H1 (cell line): Measurements from ENCODE around the gene SLC30A5.

Experiments
- ATF2 ChIP-seq: IDR thresholded peaks from 2 replicates; pipeline ENCODE4 v1.6.1; 2012; ENCODE audit warnings: low read length, inconsistent platforms
- CEBPB ChIP-seq: IDR thresholded peaks from 2 replicates; pipeline ENCODE4 v1.6.1; 2012; ENCODE audit warnings: low read depth, low read length
- CTCF ChIP-seq, 3 experiments: IDR thresholded peaks; 1 replicate in 2 of 3; 2 replicates in 1 of 3; pipeline versions ENCODE4 v1.5.1 to v1.6.1; 2011; ENCODE audit warnings: low read length in 3 of 3, mild to moderate bottlenecking in 3 of 3, inconsistent platforms in 2 of 3, low read depth in 1 of 3, moderate library complexity in 1 of 3; ENCODE audit not compliant: insufficient read depth in 1 of 3; ENCODE audit errors: control extremely low read depth in 1 of 3
- EZH2 ChIP-seq: fragments of 200-600 bp; sonication (generic); IDR thresholded peaks from 2 replicates; pipeline ENCODE4 v1.7.1; 2012; ENCODE audit warnings: low read depth, mild to moderate bottlenecking, moderate library complexity, low read length, inconsistent platforms; ENCODE audit not compliant: severe bottlenecking
- FOSL1 ChIP-seq: IDR thresholded peaks from 2 replicates; pipeline ENCODE4 v1.6.1; 2011; ENCODE audit warnings: mild to moderate bottlenecking, low read depth, low read length, moderate library complexity; ENCODE audit not compliant: insufficient read depth
- NRF1 ChIP-seq: IDR thresholded peaks from 2 replicates; pipeline ENCODE4 v1.6.1; 2011; ENCODE audit warnings: mild to moderate bottlenecking, low read depth, low read length, improper control_type of control experiment
- POLR2A ChIP-seq, 2 experiments: IDR thresholded peaks; 1 replicate in 1 of 2; 2 replicates in 1 of 2; pipeline ENCODE4 v1.6.1; 2011; ENCODE audit warnings: low read depth in 2 of 2, low read length in 2 of 2, mild to moderate bottlenecking in 2 of 2; ENCODE audit errors: control extremely low read depth in 1 of 2
- POLR2AphosphoS5 ChIP-seq: IDR thresholded peaks from 2 replicates; pipeline ENCODE4 v1.6.1; 2011; ENCODE audit warnings: low read depth, low read length
- RAD21 ChIP-seq, 2 experiments: IDR thresholded peaks in 1 of 2; conservative IDR thresholded peaks in 1 of 2; 2 replicates each; pipeline ENCODE4 v1.6.1; 2011; ENCODE audit warnings: low read depth in 2 of 2, low read length in 2 of 2, improper control_type of control experiment in 1 of 2, inconsistent platforms in 1 of 2, mild to moderate bottlenecking in 1 of 2, moderate library complexity in 1 of 2
- SIN3A ChIP-seq, 2 experiments: IDR thresholded peaks in 1 of 2; conservative IDR thresholded peaks in 1 of 2; 2 replicates each; pipeline ENCODE4 v1.6.1; 2011 to 2012; ENCODE audit warnings: low read length in 2 of 2, improper control_type of control experiment in 1 of 2, low read depth in 1 of 2, mild to moderate bottlenecking in 1 of 2
- SP1 ChIP-seq: IDR thresholded peaks from 2 replicates; pipeline ENCODE4 v1.6.1; 2011; ENCODE audit warnings: low read depth, low read length
- TAF1 ChIP-seq: IDR thresholded peaks from 2 replicates; pipeline ENCODE4 v1.6.1; 2011; ENCODE audit warnings: mild to moderate bottlenecking, low read depth, low read length
- USF2 ChIP-seq: IDR thresholded peaks from 2 replicates; pipeline ENCODE4 v1.6.1; 2011; ENCODE audit warnings: low read length, improper control_type of control experiment
- ZNF274 ChIP-seq: IDR thresholded peaks from 2 replicates; pipeline ENCODE4 v1.7.0; 2012; ENCODE audit warnings: low read length, borderline replicate concordance; ENCODE audit errors: extremely low read depth

- TF ChIP-seq RAD21 (IDR thresholded peaks at IDR 0.05 in 1 of 2, conservative IDR thresholded peaks at IDR 0.05 in 1 of 2; ENCODE audit: low read depth in 2 of 2, low read length in 2 of 2) (no peak), SIN3A (conservative IDR thresholded peaks at IDR 0.05 in 1 of 2, IDR thresholded peaks at IDR 0.05 in 1 of 2; ENCODE audit: low read depth in 1 of 2, low read length in 2 of 2) (no peak), FOSL1 (no peak), ZNF274 (no peak), CEBPB (no peak), CTCF (IDR thresholded peaks at IDR 0.05; ENCODE audit: control extremely low read depth in 1 of 3, insufficient read depth in 1 of 3, low read depth in 1 of 3, low read length in 3 of 3) (no peak), POLR2A (IDR thresholded peaks at IDR 0.05; ENCODE audit: control extremely low read depth in 1 of 2, low read depth in 2 of 2, low read length in 2 of 2) (no peak), EZH2 (no peak), ATF2 (no peak), TAF1 (no peak), NRF1 (no peak), POLR2AphosphoS5 (no peak), SP1 (no peak), USF2 (no peak)
Measured at GRCh38 chr5:69091771-69092170, 2.0 kb upstream of the SLC30A5 start.
